Coronary artery (tissue), 2 donors: ENCODE measurements around the gene CREBBP.
"Not testable (repeated sequence)": the region's sequence is repeated elsewhere in the genome, so short reads cannot be mapped to it uniquely, and the experiment has no call there.

ENCODE experiments used
- DNase-seq: peaks from one replicate; pipeline ENCODE4 v3.0.0-alpha.2; 2017; ENCODE audit warnings: low spot score
- H3K27ac ChIP-seq, 2 donors: fragments of 200-600 bp; sonication (generic); one replicate each; pipeline ENCODE4 v1.5.1; 2016 to 2019
- H3K4me3 ChIP-seq: fragments of 200-600 bp; sonication (generic); 2 replicates; pipeline ENCODE4 v1.5.1; 2016; ENCODE audit warnings: mild to moderate bottlenecking, moderate library complexity
- TF ChIP-seq, protein P1 (sequence below): fragments of 200-600 bp; sonication (generic); IDR thresholded peaks from one replicate; pipeline ENCODE4 v1.5.1; 2019; ENCODE audit warnings: antibody characterized with exemption

CREBBP gene

DNA sequence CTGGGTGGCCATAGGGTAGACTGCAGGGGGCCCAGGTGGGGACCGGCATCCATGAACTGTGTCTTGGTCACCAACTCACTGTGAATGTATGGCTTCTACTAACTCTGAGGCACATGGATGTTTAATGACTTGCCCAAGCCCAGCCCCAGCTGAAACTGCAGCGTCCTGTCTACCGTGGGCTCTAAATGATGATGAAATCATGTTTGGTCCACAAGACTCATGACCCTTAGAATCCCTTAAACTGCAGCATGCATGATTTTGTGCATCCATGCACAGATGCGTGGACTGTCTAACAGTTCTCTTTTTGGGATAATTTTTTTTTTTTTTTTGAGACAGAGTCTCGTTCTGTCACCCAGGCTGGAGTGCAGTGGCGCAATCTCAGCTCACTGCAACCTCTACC lies 32.4 kb upstream of the CREBBP start:
- TF ChIP-seq, protein P1, sequence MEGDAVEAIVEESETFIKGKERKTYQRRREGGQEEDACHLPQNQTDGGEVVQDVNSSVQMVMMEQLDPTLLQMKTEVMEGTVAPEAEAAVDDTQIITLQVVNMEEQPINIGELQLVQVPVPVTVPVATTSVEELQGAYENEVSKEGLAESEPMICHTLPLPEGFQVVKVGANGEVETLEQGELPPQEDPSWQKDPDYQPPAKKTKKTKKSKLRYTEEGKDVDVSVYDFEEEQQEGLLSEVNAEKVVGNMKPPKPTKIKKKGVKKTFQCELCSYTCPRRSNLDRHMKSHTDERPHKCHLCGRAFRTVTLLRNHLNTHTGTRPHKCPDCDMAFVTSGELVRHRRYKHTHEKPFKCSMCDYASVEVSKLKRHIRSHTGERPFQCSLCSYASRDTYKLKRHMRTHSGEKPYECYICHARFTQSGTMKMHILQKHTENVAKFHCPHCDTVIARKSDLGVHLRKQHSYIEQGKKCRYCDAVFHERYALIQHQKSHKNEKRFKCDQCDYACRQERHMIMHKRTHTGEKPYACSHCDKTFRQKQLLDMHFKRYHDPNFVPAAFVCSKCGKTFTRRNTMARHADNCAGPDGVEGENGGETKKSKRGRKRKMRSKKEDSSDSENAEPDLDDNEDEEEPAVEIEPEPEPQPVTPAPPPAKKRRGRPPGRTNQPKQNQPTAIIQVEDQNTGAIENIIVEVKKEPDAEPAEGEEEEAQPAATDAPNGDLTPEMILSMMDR: no peak
- Histone ChIP-seq H3K27ac (no peak overlapping the region), H3K4me3 (no peak overlapping the region)
- no peak for DNase-seq

DNA sequence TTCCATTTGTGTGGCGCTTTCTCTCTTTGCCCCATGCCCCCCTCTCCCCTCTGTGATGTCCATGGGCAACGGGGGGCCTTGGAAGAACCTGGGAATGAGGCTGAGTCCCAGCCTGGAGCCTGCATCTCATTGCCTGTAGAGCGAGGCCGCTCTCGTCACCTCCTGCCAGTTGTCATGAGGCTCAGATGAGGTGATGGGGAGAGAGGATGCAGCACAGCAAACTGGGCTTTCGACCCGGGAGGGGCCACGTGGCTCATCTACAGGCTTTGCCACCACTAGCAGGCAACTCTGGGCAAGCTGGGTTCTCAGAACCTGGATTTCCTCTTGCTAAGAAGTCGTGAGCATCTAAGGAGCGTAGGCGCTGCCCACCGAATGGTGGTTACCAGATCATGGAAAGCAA lies 31.9 kb upstream of the CREBBP start:
- Histone ChIP-seq H3K27ac (no peak overlapping the region), H3K4me3 (no peak overlapping the region)
- TF ChIP-seq, protein P1: no peak
- no peak for DNase-seq

DNA sequence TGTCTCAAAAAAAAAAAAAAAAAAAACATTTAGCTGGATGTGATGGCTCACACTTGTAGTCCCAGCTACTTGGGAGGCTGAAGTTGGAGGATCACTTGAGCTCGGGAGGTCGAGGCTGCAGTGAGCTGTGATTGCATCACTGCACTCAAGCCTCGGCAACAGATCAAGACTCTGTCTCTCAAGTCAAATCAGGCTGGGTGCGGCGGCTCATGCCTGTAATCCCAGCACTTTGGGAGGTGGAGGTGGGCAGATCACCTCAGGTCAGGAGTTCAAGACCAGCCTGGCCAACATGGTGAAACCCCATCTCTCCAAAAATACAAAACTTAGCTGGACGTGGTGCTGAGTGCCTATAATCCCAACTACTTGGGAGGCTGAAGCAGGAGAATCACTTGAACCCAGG lies 31.2 kb upstream of the CREBBP start:
- not testable (repeated sequence) for H3K4me3 ChIP-seq, DNase-seq, H3K27ac ChIP-seq

DNA sequence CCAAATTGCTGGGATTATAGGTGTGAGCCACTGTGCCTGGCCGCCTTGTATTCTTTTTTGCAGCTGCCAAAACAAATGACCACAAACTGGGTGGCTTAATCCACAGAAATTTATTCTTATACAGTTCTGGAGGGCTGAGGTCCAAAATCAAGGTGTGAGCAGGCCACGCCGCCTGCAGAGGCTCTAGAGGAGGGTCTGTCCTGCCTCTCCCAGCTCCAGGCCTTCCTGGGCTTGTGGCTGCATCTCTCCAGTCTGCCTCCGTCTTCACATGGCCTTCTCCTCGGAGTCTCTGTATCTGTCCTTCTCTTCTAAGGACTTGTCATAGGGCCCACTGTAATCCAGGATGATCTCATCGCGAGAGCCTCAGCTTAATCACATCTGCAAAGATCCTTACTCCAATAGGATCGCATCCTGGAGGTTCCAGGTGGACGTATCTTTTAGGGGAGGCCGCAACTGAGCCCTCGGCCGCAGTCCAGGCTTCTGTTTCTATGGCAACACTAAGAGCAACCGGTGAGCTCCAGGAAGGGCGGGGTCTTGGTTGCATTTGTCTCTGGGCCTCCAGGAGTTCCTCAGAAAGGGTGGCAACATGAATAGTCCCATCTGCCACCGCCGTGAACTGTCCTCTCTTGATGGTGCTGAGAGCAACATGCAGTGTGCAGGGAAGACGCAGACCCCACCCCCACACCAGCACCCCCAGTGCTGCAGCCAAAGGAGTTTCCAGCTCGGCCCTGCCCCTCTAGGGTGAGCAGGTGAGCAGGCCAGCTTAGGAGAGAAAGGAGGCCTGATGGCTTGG lies 29.5 kb upstream of the CREBBP start:
- no peak for DNase-seq
- Histone ChIP-seq H3K4me3 (no peak overlapping the region), H3K27ac (no peak overlapping the region)
- TF ChIP-seq, protein P1: no peak

DNA sequence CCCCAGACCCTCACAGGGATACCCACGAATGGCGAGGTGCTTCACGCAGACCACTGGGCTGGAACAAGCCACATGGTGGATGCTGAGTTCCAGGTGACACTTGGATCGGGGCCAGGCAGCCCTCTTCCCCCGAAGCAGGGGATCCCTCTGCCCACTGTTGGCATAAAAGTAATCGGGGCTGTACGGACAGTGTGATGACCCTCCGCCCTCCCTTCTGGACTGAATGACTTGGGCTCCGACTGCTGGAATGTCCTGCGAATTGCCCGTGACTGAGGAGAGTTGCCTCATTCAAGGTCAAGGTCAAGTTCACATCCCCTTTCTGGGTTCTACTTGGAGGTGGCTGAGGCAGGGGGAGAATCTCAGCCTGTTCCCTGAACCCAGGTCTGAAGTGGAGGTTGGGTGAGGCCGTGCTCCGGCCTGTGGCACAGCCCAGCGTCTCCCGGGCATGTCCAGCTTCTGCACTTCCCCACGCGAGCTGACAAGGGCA lies 28.5 kb upstream of the CREBBP start:
- TF ChIP-seq, protein P1: no peak
- Histone ChIP-seq H3K27ac (no peak overlapping the region), H3K4me3 (no peak overlapping the region)
- DNase-seq: no peak

DNA sequence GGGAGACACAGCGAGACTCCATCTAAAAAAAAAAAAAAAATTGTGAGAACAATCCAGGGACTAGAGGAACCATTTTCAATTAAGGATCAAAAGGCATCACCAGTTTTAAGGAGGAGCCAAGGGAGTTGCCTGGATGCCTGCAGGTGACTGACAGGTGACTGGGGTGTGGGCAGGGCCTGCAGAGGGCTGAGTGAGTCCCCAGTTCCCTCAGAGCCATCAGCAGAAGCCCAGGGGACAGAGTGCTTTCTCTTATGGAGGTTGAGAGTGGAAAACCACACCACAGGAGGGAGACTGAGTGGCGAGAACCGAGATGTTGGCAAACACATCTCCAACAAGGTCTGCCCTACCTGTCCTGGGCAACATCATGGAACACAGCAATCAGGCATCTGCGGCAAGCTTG lies 27.1 kb upstream of the CREBBP start:
- Histone ChIP-seq H3K27ac (no peak overlapping the region), H3K4me3 (no peak overlapping the region)
- TF ChIP-seq, protein P1: no peak
- no peak for DNase-seq

DNA sequence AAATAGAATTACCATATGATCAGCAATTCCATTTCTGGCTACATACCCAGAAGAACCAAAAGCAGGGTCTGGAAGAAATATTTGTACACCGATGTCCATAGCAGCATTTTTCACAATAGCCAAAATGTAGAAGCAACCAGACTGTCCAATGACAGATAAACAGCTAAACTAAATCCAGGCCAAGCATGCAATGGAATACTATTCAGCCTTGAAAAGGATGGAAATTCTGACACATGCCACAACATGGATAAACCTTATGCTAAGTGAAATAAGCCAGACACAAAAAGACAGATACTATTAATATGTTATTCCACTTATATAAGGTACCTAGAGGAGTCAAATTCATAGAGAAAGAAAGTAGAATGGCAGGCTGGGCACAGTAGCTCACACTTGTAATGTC lies 25.9 kb upstream of the CREBBP start:
- Histone ChIP-seq H3K4me3 (no peak overlapping the region), H3K27ac (no peak overlapping the region)
- TF ChIP-seq, protein P1: no peak
- no peak for DNase-seq
